Measurements from ENCODE around the gene DENND1C.

Gene DENND1C

DNA sequence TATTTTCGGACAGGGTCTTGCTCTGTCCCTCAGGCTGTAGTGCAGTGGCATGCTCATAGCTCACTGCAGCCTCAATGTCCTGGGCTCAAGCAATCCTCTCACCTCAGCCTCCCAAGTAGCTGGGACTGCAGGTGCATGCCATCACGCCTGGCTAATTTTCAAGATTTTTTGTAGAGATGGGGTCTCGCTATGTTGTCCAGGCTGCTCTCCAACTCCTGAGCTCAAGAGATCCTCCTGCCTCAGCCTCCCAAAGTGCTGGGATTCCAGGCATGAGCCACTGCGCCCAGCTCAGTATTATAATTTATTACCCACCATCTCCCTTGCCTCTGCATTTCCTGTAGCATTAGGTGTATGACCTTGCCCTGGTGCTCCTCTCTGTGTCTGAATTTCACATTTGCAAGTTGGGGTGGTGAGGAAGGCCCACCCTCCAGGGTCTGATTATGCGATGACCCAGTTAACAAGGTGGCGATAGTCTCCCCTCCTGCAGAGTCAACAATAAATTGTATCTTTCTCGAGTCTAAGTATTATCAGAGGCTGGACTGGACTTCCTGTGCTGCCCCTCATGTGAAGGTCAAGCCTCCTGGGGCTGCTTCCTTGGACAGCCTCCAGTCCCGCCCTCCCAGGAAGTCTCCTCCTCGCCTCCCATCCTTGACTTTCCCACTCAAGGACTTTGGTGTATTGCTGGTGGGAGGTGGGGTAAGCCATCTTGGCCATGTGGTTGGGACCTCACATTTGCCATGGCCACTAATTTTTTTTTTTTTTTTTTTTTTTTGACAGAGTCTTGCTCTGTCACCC, 22.0 kb upstream of the DENND1C start:
- no peak overlapping the region for H3K4me3 ChIP-seq (ENCODE audit: low read depth, low read length)
- TF ChIP-seq, protein P1, sequence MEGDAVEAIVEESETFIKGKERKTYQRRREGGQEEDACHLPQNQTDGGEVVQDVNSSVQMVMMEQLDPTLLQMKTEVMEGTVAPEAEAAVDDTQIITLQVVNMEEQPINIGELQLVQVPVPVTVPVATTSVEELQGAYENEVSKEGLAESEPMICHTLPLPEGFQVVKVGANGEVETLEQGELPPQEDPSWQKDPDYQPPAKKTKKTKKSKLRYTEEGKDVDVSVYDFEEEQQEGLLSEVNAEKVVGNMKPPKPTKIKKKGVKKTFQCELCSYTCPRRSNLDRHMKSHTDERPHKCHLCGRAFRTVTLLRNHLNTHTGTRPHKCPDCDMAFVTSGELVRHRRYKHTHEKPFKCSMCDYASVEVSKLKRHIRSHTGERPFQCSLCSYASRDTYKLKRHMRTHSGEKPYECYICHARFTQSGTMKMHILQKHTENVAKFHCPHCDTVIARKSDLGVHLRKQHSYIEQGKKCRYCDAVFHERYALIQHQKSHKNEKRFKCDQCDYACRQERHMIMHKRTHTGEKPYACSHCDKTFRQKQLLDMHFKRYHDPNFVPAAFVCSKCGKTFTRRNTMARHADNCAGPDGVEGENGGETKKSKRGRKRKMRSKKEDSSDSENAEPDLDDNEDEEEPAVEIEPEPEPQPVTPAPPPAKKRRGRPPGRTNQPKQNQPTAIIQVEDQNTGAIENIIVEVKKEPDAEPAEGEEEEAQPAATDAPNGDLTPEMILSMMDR (IDR thresholded peaks at IDR 0.05; ENCODE audit: insufficient read depth, low read depth, low read length, missing control alignments) = no peak
- DNase-seq (ENCODE audit: low read depth) = no peak

DNA sequence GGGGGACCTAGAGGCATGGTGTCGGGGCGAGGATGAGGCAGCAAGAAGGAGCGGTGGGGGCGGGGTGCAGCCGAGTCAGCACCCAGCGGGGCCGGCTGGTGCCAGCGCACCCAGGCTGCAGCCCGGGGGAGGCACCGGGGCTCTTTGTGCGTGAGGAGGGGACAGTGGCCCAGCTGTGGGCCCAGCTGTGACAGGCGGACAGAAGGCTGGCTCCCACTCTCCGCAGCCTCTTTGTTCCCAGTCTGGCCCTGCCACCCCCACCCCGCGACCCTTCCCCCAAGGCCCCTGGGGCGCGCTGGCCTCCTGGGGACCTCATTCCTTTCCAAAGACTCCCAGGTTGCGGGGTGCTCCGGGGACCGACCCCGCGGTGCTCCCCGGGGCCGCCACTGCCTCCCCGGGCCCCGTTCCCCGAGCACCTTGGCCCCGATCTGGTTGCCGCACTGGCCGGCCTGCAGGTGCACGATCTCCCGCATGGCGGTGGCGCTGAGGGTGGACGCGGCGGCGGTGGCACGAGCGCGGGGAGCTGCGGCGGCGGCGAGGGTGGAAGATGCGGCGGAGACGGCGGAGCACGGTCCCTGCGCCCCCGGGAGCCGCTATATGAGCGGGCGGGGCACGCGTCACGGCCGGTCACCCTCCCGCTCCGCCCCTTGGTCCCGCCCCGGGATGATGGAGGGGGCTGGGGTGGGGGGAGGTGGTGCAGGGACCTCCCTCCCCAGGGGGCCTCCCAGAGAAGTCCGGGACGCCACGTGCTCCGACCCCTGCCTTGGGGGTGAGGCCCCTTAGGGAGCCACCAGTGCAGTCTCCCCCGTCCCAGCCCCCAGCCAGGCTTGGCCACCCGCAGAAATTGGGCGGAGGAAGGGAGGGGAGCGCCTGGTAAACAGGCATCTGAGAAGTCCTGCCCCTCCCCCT, 20.4 kb upstream of the DENND1C start, which contains the start of gene TUBB4A:
TSS of gene TUBB4A (minus strand) at position 570 of the 909 bp plus-strand sequence. CDS start at position 473, 97 bp downstream.
- TF ChIP-seq, protein P1 (IDR thresholded peaks at IDR 0.05; ENCODE audit: insufficient read depth, low read depth, low read length, missing control alignments) = no peak
- peak; percentile 38 for DNase-seq (ENCODE audit: low read depth)
- peak within 1 kb of the TSS; percentile 66 for H3K4me3 ChIP-seq (ENCODE audit: low read depth, low read length)

DNA sequence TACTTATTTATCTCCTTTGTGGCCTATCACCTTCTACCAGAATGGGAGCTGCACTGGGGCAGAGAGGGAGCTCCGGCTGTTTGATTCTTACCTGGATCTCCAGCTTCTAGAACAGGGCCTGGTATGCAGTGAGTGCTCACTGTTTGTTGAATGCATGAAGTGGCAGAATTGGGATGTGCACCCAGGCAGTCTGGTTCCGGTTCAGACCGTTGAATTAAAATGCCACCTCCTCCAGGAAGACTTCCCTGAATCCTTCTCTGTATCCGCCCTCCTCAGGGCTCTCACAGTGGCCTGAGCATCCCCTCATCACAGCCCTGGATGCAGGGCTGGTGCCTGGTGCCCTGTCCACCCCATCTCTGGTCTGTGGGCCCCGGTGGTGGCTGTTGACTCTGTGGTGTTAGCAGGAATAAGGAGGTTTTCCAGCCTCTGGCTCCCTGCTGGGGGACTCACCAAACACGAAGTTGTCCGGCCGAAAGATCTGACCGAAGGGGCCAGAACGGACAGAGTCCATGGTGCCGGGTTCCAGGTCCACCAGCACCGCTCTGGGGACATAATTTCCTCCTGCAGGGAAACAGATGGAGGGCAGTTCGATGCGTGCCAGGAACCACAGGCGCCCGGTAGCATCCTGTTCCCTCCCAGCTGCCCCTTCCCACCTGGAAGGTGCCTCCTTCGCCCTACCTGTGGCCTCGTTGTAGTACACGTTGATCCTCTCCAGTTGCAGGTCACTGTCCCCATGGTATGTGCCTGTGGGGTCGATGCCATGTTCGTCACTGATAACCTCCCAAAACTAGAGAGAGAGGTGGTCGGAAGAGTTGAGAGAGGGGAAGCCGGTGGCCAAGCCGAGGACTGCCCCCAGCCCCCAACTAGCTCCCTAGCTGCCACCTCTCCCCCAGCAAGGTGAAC, 19.5 kb upstream of the DENND1C start:
- no peak for DNase-seq (ENCODE audit: low read depth)
- no peak overlapping the region for H3K4me3 ChIP-seq (ENCODE audit: low read depth, low read length)
- TF ChIP-seq, protein P1 (IDR thresholded peaks at IDR 0.05; ENCODE audit: insufficient read depth, low read depth, low read length, missing control alignments) = no peak

DNA sequence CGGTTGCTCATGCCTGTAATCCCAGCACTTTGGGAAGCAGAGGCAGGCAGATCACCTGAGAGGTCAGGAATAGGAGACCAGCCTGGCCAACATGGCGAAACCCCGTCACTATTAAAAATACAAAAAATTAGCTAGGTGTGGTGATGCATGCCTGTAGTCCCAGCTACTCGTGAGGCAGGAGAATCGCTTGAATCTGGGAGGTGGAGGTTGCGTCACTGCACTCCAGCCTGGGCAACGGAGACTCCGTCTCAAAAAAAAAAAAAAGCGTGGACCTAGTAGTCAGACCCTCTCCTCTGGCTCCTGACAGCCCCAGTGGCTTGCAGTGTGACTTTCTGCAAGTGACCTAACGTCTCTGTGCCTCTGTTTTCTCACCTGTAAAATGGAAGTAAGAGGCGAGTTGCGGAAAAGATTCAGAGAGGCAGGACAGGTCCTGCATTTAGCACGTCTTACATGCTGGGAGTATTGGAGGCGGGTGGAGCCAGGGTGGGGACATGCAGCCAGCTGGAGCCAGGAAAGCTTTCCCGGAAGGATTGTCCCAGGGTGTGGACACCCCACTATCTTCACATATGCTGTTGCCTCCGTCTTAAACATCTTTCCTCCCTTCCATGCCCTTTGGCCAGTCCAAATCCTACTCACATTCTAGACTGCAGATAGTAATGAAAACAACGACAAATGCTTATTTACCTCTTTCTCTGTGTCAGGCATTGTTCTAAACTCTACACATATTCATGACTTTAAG, 17.6 kb upstream of the DENND1C start:
- DNase-seq (ENCODE audit: low read depth) = no peak
- TF ChIP-seq, protein P1 (IDR thresholded peaks at IDR 0.05; ENCODE audit: insufficient read depth, low read depth, low read length, missing control alignments) = no peak
- H3K4me3 ChIP-seq (ENCODE audit: low read depth, low read length) = no peak overlapping the region

DNA sequence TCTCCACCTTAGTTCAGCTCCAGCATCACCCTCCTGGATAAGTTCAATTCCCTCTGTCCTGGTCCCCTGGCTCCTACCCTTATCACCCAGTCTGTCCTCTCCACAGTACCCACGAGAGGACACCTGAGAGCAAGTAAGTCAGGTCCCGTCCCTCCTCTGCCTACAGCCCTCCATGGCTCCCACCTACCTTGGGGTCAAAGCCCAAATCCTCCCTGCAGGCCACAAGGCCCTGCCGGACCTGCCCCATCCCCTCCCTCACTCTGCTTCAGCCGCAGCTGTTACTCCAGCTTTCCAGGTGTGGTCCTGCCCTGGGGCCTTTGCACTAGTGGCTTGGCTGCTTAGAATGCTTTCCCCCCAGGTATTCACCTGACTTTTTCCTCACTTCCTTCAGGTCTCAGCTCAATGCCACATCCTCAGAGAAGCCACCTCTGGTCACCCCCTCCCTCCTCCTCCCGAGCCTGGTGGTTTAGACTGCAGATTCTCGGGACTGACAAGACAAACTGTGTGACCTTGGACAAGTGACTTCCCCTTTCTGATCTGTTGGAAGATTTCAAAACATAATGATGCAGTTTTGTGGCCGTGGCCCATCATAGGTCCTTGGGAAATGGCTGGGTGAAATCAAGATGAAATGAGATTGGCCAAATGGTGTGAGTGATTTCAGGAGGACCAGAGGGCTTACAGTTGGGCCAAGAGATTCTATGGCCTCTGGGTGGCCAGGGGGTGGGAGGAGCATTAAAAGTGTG, 16.9 kb upstream of the DENND1C start:
- no peak for DNase-seq (ENCODE audit: low read depth)
- H3K4me3 ChIP-seq (ENCODE audit: low read depth, low read length) = no peak overlapping the region
- TF ChIP-seq, protein P1 (IDR thresholded peaks at IDR 0.05; ENCODE audit: insufficient read depth, low read depth, low read length, missing control alignments) = no peak

All from GM12865 (cell line).